GM18520 (cell line): ENCODE data around the gene FLNC.

Source experiments
- ATAC-seq: cut with Tn5 transposase; IDR thresholded peaks from one replicate; pipeline ENCODE4 v1.9.1; 2021; ENCODE audit not compliant: unreplicated experiment

Gene FLNC, protein sequence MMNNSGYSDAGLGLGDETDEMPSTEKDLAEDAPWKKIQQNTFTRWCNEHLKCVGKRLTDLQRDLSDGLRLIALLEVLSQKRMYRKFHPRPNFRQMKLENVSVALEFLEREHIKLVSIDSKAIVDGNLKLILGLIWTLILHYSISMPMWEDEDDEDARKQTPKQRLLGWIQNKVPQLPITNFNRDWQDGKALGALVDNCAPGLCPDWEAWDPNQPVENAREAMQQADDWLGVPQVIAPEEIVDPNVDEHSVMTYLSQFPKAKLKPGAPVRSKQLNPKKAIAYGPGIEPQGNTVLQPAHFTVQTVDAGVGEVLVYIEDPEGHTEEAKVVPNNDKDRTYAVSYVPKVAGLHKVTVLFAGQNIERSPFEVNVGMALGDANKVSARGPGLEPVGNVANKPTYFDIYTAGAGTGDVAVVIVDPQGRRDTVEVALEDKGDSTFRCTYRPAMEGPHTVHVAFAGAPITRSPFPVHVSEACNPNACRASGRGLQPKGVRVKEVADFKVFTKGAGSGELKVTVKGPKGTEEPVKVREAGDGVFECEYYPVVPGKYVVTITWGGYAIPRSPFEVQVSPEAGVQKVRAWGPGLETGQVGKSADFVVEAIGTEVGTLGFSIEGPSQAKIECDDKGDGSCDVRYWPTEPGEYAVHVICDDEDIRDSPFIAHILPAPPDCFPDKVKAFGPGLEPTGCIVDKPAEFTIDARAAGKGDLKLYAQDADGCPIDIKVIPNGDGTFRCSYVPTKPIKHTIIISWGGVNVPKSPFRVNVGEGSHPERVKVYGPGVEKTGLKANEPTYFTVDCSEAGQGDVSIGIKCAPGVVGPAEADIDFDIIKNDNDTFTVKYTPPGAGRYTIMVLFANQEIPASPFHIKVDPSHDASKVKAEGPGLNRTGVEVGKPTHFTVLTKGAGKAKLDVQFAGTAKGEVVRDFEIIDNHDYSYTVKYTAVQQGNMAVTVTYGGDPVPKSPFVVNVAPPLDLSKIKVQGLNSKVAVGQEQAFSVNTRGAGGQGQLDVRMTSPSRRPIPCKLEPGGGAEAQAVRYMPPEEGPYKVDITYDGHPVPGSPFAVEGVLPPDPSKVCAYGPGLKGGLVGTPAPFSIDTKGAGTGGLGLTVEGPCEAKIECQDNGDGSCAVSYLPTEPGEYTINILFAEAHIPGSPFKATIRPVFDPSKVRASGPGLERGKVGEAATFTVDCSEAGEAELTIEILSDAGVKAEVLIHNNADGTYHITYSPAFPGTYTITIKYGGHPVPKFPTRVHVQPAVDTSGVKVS (N-terminal part only)

DNA sequence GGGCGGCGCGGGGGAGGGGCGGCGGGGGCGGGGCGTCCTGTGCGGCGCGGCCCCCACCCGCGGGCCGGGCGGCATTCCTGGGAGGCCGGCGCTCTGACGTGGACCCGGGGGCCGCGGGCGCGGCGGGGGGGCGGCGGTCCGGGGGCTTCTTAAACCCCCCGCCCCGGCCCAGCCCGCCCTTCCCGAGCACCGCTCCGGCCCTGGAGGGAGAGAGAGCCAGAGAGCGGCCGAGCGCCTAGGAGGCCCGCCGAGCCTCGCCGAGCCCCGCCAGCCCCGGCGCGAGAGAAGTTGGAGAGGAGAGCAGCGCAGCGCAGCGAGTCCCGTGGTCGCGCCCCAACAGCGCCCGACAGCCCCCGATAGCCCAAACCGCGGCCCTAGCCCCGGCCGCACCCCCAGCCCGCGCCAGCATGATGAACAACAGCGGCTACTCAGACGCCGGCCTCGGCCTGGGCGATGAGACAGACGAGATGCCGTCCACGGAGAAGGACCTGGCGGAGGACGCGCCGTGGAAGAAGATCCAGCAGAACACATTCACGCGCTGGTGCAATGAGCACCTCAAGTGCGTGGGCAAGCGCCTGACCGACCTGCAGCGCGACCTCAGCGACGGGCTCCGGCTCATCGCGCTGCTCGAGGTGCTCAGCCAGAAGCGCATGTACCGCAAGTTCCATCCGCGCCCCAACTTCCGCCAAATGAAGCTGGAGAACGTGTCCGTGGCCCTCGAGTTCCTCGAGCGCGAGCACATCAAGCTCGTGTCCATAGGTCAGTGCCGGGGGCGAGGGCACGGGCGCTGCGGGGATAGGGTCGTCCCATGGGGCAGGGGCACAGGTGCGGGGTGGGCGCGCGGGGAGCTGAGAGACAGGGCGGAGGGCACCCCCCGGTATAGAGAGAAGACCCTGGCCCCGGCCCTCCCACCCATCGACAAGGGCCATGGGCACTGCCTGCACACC, at the start of gene FLNC:
Gene FLNC (plus strand): TSS at position 176 of the 947 bp plus-strand sequence. CDS start 232 bp downstream, at position 408.
- no peak for ATAC-seq

DNA sequence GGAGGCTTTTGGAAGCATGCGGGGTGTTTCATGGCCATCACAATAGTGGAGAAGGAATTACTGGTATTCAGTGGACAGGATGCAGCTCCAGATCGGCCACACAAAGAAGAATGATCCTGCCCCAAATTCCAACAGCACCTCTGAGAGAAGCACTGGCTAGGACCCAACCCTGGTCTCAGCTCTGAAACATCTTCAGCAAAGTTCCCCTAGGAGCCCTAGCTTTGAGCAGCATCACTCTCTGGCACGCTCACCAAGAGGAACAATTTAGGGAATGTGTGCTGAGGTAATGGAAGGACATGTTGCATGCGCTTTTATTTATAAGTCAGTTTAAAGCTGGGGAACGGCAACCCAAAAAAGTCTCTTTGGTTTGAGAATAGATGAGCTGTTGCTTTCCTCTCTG, 49.1 kb upstream of the FLNC start:
- ATAC-seq: no peak

DNA sequence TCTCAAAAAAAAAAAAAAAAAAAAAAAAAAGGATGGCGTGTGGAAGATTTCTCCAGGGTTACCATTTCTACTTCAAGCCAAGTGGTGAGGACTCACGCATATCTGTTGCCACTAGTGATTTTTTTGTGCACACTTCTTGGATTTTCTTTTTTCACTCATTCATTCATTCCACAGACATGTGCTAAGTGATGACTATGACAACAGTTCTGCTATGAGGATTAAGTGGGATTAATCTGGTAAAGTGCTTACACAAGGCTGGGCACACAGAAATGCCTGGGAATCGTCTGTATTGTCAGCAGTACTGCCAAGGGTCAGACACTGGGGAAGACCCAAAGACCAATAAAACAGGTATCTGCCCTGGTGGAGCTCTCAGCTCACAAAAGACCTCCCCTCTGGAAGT, 48.4 kb upstream of the FLNC start:
- ATAC-seq: no peak

GRCh38 chr7:128783143-128783861, 46.9 kb upstream of the FLNC start:
- no peak for ATAC-seq

GRCh38 chr7:128785738-128786137, 44.5 kb upstream of the FLNC start:
- ATAC-seq: no peak

DNA sequence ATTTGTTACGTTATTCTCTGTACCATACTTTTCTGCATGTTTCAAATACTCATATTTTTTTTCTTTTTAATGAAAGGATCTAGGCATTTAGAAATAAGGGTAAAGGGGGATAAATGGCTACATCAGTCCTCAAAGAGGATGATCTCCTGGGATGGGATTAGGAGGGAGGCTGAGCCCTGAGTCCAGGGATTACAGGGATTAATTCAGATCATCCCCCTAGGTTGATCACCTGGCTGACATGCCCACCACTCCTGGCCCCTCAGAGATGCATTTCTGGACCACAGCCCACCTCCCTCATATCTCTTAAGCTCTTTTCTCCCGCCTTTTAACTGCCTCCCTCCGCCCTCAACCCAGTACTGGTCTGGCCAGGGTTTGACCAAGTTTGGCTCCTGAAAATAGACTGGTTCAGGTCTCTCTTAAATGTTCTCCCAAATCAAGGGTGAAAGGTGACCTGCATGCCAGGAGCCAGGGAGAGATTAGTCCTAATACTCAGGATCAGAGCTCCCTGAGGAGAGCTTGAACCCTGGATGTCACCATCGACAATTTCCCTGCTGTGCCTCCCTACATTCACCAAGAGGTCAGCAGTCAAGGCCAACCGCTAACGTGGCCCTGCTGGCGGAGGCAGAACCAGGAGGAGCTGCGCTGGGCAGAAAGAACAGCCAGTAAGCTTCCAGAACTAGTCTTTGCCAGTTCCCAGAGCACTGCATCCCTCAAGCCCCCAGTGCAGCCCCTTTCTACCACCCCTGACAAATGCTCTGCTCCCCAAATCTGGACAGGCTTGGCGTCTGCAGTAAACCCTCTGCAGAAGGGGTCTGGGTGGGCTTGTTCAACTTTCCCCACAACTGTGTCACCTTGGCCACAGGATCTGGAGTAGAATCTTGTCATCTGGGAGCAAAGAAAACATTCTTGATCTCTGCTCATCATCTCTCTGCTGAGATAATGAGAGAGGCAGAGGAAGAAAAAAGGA, 41.5 kb upstream of the FLNC start:
- no peak for ATAC-seq

GRCh38 chr7:128790315-128791041, 39.7 kb upstream of the FLNC start:
- no peak for ATAC-seq

- ATAC-seq: peak; percentile 56
Observed at GRCh38 chr7:128791121-128791971, 38.9 kb upstream of the FLNC start, which contains the start of gene CCDC136. TSS of gene CCDC136 (plus strand) at chr7:128791968. CDS start at chr7:128792412, 444 bp downstream.

GRCh38 chr7:128791972-128792327, 38.3 kb upstream of the FLNC start:
- no peak for ATAC-seq

DNA sequence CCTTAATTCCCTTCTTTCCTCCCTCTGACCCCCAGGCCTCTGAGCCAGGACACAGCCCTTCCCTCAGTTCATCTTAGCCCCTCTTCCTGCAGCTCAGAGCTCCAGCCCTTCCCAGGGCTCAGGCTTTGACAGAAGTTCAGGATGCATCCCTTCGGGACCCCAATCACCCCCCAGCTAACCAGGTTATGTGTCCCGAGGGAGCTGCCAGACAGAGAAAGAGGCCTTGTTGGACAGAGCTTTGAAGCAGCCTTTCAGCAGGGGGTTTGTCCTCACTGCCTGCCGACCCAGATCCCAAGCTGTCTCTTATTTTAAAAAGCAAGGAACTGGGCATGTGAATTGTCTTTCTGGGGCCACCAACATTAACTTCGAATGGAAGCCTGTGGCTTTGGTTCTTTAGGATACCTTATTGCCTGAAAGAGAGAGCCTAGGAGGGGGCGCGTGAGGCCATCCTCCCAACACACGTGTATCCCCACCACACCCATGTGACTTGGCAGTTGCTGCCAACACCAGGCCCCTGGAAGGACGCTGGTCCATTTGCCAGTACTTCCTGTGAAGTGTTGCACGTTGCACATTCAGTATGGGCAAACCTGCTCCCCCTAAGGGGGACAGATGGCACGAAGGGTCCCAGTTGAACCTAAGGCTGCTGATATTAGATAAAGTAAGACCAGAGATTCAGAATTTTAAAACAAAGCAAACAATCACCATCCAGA, 37.6 kb upstream of the FLNC start:
- ATAC-seq: no peak

GRCh38 chr7:128793181-128793547, 37.0 kb upstream of the FLNC start:
- ATAC-seq: no peak

DNA sequence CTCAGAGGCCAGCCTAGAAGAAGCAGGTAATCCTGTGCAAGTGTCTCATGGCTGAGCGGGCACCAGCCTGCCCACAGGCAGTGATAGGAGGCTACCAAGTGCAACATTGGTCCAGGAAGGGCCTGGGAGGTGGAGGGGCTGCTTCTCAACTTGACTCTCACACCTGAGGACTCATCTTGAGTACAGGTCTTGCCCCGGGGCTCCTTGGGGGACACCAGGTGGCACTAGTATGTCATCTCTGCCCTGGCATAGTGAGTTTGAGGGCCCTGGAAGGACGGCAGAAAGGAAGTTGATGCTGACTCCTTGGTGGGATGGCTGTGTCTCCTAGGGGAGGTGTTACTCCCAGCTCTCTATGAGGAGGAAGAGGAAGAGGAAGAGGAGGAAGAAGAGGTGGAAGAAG, 36.2 kb upstream of the FLNC start:
- no peak for ATAC-seq

- ATAC-seq: no peak
Observed at GRCh38 chr7:128794436-128794835, 35.8 kb upstream of the FLNC start.

GRCh38 chr7:128795129-128795528, 35.1 kb upstream of the FLNC start:
- ATAC-seq: no peak

GRCh38 chr7:128796327-128796726, 33.9 kb upstream of the FLNC start:
- ATAC-seq: no peak

DNA sequence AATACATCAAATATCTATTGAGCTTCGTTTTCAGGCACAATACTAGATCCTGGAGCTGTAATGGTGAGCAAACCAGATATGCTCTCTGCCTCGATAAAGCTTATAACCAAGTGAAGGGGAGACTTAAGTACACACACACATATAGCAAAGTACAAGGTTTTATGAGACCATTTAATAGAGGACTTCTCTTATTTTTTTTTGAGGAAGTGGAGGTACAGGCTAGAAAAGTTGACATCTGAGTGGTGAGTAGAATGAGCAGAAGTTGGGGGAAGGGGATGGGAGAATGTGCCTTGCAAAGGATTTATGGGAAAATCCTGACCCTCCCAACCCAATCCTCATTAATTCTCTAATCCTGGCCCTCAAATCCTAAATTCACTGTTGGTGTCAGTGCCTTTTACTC, 30.8 kb upstream of the FLNC start:
- ATAC-seq: no peak
